Astrocyte of the spinal cord (primary cell): ENCODE measurements around the gene TEX54.

ENCODE experiments used
- DNase-seq: peaks from one replicate; pipeline ENCODE4 v3.0.0; 2011; ENCODE audit warnings: low read depth, low spot score
- H3K4me3 ChIP-seq: 2 replicates; pipeline ENCODE4 v1.5.1; 2011; ENCODE audit warnings: low read depth, mild to moderate bottlenecking, low read length, moderate library complexity
- CTCF ChIP-seq: IDR thresholded peaks from 2 replicates; pipeline ENCODE4 v1.5.1; 2012; ENCODE audit warnings: low read depth, mild to moderate bottlenecking, low read length, inconsistent platforms
- in situ Hi-C: cut with HindIII; loops from 2 replicates; pipeline ENCODE4 v1.10.0; 2017; ENCODE audit warnings: low sequenced_read_pairs

The TEX54 gene

DNA sequence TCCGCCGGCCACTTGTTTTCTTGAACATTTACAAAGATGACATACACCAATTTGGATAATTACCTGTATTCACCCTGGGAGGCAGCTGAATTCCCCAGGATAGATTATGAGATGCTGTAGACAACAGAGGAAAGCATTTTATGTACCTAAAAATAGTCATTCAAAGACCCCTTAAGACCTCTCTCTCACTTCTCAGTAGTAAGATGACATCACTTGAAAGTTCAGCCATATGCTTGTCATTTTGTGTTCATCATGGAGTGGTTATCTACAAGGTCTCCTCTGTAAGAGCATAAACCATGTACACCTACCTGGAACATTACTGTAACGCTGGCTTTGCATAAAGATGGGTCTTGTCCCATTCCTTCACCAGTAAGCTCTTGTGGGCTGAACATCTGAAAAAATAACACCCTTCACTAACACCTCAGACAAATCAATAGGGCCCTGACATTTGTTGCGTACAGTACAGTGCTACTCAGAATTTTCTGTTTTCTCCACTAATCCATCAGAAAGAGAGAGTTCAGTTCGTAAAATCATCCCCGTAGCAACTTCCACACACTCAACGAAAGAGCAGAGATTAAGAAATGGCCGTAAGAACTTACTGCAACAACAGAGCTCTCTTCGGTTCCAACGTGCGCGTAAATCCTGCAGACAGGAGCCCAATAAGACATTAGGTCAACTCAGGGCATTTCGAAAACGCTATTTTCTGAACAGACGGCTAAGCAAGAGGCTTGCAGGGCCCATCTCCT lies 22.4 kb upstream of the TEX54 start:
- no peak for DNase-seq
- no peak for TF ChIP-seq CTCF
- in situ Hi-C loops = no loop called here
- peak overlapping the region; percentile 82 for H3K4me3 ChIP-seq

- no peak for TF ChIP-seq CTCF
- DNase-seq = no peak
- in situ Hi-C loops = no loop called here
- peak overlapping the region; percentile 82 for H3K4me3 ChIP-seq
Observed at GRCh38 chr11:62854013-62854824, 21.6 kb upstream of the TEX54 start.

DNA sequence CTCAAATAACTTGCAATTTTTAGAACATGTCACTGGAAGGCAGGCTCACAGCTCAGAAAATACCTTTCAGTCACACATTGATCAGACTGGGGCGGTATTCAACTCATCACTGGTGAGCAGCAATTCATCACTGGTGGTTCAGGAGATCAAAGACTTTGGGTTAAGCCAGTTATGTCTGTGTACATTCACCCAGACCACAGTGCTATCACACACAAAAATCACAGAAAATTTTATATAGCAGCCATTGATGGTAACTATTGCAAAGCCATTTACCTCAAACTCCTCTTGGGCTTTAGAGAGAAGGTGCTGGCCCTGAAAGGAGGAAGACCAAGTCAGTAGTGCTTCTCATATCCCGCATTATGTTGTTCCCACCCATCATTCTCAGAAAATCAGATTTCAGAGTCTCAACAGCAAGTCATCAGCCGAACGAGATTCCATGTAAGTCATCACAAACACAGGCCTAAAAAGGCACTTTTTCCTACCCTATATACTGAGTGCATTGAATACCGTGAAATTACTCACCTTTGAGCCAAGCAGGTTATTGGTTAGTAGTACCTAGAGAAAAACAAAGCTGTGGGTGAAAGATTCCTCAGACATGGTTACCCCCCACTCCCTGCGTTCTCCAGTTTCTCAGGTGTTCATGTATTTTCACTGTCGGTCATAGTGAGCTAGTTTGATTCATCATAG lies 20.8 kb upstream of the TEX54 start:
- in situ Hi-C loops = no loop called here
- H3K4me3 ChIP-seq = peak overlapping the region; percentile 82
- no peak for DNase-seq
- TF ChIP-seq CTCF = no peak

DNA sequence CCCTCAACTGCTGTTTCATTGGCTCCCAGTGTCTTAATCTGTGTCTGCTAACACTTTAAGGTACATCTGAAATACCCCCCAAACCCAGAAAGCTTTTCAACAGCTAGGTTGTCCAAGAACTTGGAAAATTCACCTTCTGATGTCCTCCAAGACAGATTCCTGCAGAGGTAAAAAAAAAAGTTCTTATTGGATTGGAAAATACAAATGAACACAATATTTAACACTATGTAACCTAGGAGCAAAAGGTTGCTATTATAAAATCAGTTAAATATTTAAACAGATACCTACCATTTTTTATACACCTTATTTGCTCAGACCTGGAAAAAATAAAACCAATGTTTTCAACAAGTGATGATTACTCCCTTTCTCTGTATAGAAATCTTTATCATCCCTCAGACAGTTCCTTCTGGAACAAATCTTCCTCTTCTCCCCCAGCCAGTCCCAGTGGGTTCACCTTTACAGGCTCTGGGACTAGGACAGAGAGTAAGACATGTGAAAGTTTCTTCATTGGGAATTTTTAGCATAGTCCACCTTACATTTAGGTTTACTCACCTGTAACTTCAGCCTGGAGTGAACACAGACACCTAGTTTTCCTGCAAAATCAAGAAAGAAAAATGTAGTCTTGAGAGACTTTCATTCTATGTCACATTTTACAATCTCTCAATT lies 20.0 kb upstream of the TEX54 start:
- TF ChIP-seq CTCF = no peak
- no peak overlapping the region for H3K4me3 ChIP-seq
- DNase-seq = no peak
- in situ Hi-C loops = no loop called here

- no peak overlapping the region for H3K4me3 ChIP-seq
- DNase-seq = no peak
- in situ Hi-C loops = no loop called here
- no peak for TF ChIP-seq CTCF
Observed at GRCh38 chr11:62851807-62852522, 19.3 kb upstream of the TEX54 start.
